ENCODE data around the gene CEND1.

CEND1 gene

DNA sequence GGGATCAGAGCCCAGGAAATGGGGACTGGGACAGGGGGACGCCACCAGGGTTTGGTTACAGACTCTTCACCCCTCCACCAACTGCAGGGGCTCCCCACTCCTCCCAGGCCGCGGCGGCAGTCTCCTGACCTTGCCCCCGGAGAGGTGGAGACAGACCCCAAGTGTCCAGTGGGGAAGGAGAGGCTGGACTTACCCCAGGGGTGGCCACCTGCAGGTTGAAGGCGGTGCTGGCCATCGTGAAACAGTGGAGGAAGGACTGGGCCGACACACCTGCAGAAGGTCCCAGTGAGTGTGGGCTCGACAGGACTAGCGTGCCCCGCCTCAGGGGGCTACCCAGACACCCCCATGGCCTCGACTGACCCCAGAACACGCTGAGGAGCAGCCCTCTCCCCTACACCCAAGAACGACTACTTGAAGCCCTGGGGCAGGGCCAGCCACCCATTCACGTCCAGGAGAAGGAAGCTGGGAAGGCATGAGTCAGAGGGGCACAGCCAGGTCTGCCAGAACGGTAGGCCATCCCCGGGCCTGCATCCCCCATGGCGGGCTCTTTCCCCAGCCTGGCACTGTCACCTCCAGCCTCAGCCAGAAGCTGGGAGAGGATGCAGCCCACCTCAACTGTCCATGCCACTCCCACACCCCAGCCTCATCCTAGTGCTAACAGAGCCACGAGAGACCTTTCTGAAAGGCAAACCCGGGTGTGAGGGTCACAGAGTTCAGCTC, 14.9 kb downstream of the CEND1 start:
- TF ChIP-seq MYC (IDR thresholded peaks at IDR 0.05; ENCODE audit: low read depth, low read length): no peak
- TF ChIP-seq, protein P1, sequence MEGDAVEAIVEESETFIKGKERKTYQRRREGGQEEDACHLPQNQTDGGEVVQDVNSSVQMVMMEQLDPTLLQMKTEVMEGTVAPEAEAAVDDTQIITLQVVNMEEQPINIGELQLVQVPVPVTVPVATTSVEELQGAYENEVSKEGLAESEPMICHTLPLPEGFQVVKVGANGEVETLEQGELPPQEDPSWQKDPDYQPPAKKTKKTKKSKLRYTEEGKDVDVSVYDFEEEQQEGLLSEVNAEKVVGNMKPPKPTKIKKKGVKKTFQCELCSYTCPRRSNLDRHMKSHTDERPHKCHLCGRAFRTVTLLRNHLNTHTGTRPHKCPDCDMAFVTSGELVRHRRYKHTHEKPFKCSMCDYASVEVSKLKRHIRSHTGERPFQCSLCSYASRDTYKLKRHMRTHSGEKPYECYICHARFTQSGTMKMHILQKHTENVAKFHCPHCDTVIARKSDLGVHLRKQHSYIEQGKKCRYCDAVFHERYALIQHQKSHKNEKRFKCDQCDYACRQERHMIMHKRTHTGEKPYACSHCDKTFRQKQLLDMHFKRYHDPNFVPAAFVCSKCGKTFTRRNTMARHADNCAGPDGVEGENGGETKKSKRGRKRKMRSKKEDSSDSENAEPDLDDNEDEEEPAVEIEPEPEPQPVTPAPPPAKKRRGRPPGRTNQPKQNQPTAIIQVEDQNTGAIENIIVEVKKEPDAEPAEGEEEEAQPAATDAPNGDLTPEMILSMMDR (IDR thresholded peaks at IDR 0.05; ENCODE audit: low read depth, low read length): no peak
- no peak for TF ChIP-seq MAX (IDR thresholded peaks at IDR 0.05; ENCODE audit: low read depth, low read length)
- no peak for DNase-seq (ENCODE audit: low read depth)
- no peak overlapping the region for H3K4me3 ChIP-seq (ENCODE audit: low read depth, low read length)

GRCh38 chr11:773830-774229, 16.1 kb downstream of the CEND1 start:
- no peak overlapping the region for H3K4me3 ChIP-seq (ENCODE audit: low read depth, low read length)
- DNase-seq (ENCODE audit: low read depth): no peak
- TF ChIP-seq MYC (IDR thresholded peaks at IDR 0.05; ENCODE audit: low read depth, low read length) (no peak), MAX (IDR thresholded peaks at IDR 0.05; ENCODE audit: low read depth, low read length) (no peak), POLR2A (IDR thresholded peaks at IDR 0.05; ENCODE audit: extremely low read depth, insufficient read length) (no peak)
- TF ChIP-seq, protein P1 (IDR thresholded peaks at IDR 0.05; ENCODE audit: low read depth, low read length): no peak

DNA sequence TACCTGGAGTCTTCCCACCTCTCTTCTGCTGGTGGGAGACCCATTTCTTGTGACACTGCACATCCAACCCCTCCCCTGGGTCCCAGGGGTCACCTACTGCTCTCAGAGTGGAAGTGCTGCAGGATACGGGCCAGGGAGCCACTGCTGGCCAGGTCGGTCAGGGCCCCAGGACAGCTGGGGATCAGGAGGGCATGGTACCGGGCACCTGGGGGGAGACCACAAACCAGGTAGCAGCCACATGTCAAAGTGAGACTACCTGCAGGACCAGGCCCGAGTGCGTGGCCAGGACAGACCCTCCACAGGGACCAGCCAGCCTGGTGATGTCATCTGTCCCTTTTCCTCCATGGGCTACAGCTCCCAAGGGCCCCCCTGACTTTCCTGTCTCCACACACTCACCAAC, 16.5 kb downstream of the CEND1 start:
- no peak for TF ChIP-seq POLR2A (IDR thresholded peaks at IDR 0.05; ENCODE audit: extremely low read depth, insufficient read length)
- TF ChIP-seq MAX (IDR thresholded peaks at IDR 0.05; ENCODE audit: low read depth, low read length): no peak
- TF ChIP-seq MYC (IDR thresholded peaks at IDR 0.05; ENCODE audit: low read depth, low read length): no peak
- TF ChIP-seq, protein P1 (IDR thresholded peaks at IDR 0.05; ENCODE audit: low read depth, low read length): no peak

GRCh38 chr11:772429-773390, 17.2 kb downstream of the CEND1 start:
- no peak for TF ChIP-seq POLR2A (IDR thresholded peaks at IDR 0.05; ENCODE audit: extremely low read depth, insufficient read length)
- TF ChIP-seq MYC (IDR thresholded peaks at IDR 0.05; ENCODE audit: low read depth, low read length): no peak
- TF ChIP-seq, protein P1 (IDR thresholded peaks at IDR 0.05; ENCODE audit: low read depth, low read length): no peak
- no peak for TF ChIP-seq MAX (IDR thresholded peaks at IDR 0.05; ENCODE audit: low read depth, low read length)
- DNase-seq (ENCODE audit: low read depth): no peak
- H3K4me3 ChIP-seq (ENCODE audit: low read depth, low read length): no peak overlapping the region

More for the DNA sequence above, 16.5 kb downstream of the CEND1 start:
- H3K4me3 ChIP-seq (ENCODE audit: low read depth, low read length): no peak overlapping the region
- no peak for DNase-seq (ENCODE audit: low read depth)

DNA sequence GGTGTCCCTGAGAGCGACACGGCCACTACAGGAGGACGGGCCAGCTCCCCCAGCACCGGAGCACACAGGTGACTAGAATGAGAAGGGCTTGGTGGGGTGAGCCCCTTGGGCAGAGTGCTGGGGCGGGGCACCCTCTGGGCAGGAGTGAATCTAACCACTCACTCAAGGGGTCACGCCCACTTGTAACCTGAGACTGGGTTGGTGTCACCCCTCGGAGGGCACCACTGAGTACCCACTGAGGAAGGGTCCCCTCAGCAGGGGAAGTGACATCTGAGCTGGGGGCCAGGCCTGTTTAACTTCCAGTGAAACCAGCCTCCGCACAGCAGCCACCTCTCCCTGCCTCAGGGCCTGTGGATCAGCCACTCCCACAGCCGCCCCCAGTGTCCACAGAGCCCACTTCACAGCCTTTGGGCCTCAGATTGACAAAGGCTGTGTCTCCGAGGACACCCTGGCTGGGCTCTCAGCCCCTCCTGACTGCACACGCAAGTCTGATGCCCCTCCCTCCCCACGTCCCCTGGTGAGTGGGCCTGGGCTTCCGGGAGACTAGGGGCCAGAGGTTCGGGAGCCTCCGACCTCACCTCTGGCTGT, 18.2 kb downstream of the CEND1 start:
- TF ChIP-seq MAX (IDR thresholded peaks at IDR 0.05; ENCODE audit: low read depth, low read length): no peak
- TF ChIP-seq MYC (IDR thresholded peaks at IDR 0.05; ENCODE audit: low read depth, low read length): no peak
- TF ChIP-seq, protein P1 (IDR thresholded peaks at IDR 0.05; ENCODE audit: low read depth, low read length): no peak
- no peak for TF ChIP-seq POLR2A (IDR thresholded peaks at IDR 0.05; ENCODE audit: extremely low read depth, insufficient read length)
- no peak for DNase-seq (ENCODE audit: low read depth)
- H3K4me3 ChIP-seq (ENCODE audit: low read depth, low read length): no peak overlapping the region
